HG03575 (cell line): ENCODE data around the gene PHC2.

Source experiments
- ATAC-seq: cut with Tn5 transposase; IDR thresholded peaks from one replicate; pipeline ENCODE4 v1.9.1; 2021; ENCODE audit not compliant: unreplicated experiment, insufficient number of reproducible peaks, low FRiP score; ENCODE audit errors: extremely low read depth

Gene PHC2

GRCh38 chr1:33396188-33397124 is 34.4 kb downstream of the PHC2 start:
- ATAC-seq: no peak

GRCh38 chr1:33394770-33395169 is 36.1 kb downstream of the PHC2 start:
- ATAC-seq: no peak

- no peak for ATAC-seq
These were observed 36.9 kb downstream of the PHC2 start for GRCh38 chr1:33393991-33394390.

GRCh38 chr1:33393524-33393923 is 37.4 kb downstream of the PHC2 start:
- ATAC-seq: no peak

GRCh38 chr1:33392639-33393038 is 38.3 kb downstream of the PHC2 start:
- ATAC-seq: no peak

- no peak for ATAC-seq
These were observed 38.7 kb downstream of the PHC2 start for GRCh38 chr1:33392206-33392605.

- no peak for ATAC-seq
These were observed 39.4 kb downstream of the PHC2 start for GRCh38 chr1:33391343-33392078.

- ATAC-seq: no peak
These were observed 40.4 kb downstream of the PHC2 start for GRCh38 chr1:33390542-33390941.

GRCh38 chr1:33388805-33389771 is 41.8 kb downstream of the PHC2 start:
- no peak for ATAC-seq

- ATAC-seq: no peak
These were observed 43.3 kb downstream of the PHC2 start for GRCh38 chr1:33387625-33388024.

- ATAC-seq: no peak
These were observed 45.6 kb downstream of the PHC2 start for GRCh38 chr1:33385251-33385650.

GRCh38 chr1:33384040-33384812 is 46.7 kb downstream of the PHC2 start:
- no peak for ATAC-seq

GRCh38 chr1:33383489-33383888 is 47.4 kb downstream of the PHC2 start:
- ATAC-seq: no peak

GRCh38 chr1:33382661-33383415 is 48.1 kb downstream of the PHC2 start:
- no peak for ATAC-seq

- no peak for ATAC-seq
These were observed 48.9 kb downstream of the PHC2 start for GRCh38 chr1:33381977-33382376.

GRCh38 chr1:33380811-33381210 is 50.1 kb downstream of the PHC2 start:
- ATAC-seq: no peak

- no peak for ATAC-seq
These were observed 51.1 kb downstream of the PHC2 start for GRCh38 chr1:33379631-33380354.
